Neural cell (in vitro differentiated cells): Measurements from ENCODE around the gene SSTR5. TPM values are rescaled to one million over a fixed set of nuclear protein-coding genes. Genes with fewer than 3 reads are reported as not detected.

ENCODE experiments used
- H2AFZ ChIP-seq: fragments of 200-600, 300-800 bp; sonication (generic), shearing (Covaris generic); 2 replicates; pipeline ENCODE4 v1.6.0; 2014; ENCODE audit warnings: low read depth, mild to moderate bottlenecking, antibody characterized with exemption, low read length, moderate library complexity
- H3F3A ChIP-seq: fragments of 200-600 bp; shearing (Covaris generic); 2 replicates; pipeline ENCODE4 v1.6.1; 2016; ENCODE audit warnings: mild to moderate bottlenecking, moderate library complexity, mixed read lengths, antibody characterized with exemption, low read length; ENCODE audit not compliant: insufficient read depth, poor library complexity, severe bottlenecking
- H3K27ac ChIP-seq: fragments of 200-600, 300-800 bp; sonication (generic), shearing (Covaris generic); 2 replicates; pipeline ENCODE4 v1.5.1; 2014; ENCODE audit warnings: mild to moderate bottlenecking, low read length, moderate library complexity
- H3K27me3 ChIP-seq: fragments of 300-800, 200-600 bp; sonication (generic), shearing (Covaris generic); 2 replicates; pipeline ENCODE4 v1.6.0; 2014; ENCODE audit warnings: mild to moderate bottlenecking, low read depth, low read length, moderate library complexity; ENCODE audit not compliant: insufficient read depth
- H3K36me3 ChIP-seq: fragments of 300-800, 200-600 bp; sonication (generic), shearing (Covaris generic); 2 replicates; pipeline ENCODE4 v1.5.1; 2014; ENCODE audit warnings: mild to moderate bottlenecking, antibody characterized with exemption, low read length, moderate library complexity; ENCODE audit not compliant: insufficient read depth
- H3K4me2 ChIP-seq: fragments of 300-800, 200-600 bp; sonication (generic), shearing (Covaris generic); 2 replicates; pipeline ENCODE4 v1.6.0; 2014; ENCODE audit warnings: mild to moderate bottlenecking, low read length
- H3K4me3 ChIP-seq: fragments of 300-800, 200-600 bp; sonication (generic), shearing (Covaris generic); 2 replicates; pipeline ENCODE4 v1.5.1; 2014; ENCODE audit warnings: mild to moderate bottlenecking, low read length, moderate library complexity
- H3K79me2 ChIP-seq: fragments of 200-600 bp; shearing (Covaris generic); replicated peaks from 2 replicates; pipeline ENCODE4 v1.6.0; 2014; ENCODE audit warnings: mild to moderate bottlenecking, low read length, moderate library complexity; ENCODE audit not compliant: insufficient read depth
- H3K9ac ChIP-seq: fragments of 300-800, 200-600 bp; sonication (generic), shearing (Covaris generic); 2 replicates; pipeline ENCODE4 v1.6.1; 2016; ENCODE audit warnings: mild to moderate bottlenecking, low read length, mixed read lengths
- H3K9me2 ChIP-seq: fragments of 200-600 bp; shearing (Covaris generic); 2 replicates; pipeline ENCODE4 v1.6.1; 2016; ENCODE audit warnings: mild to moderate bottlenecking, low read length, mixed read lengths; ENCODE audit not compliant: insufficient read depth
- H3K9me3 ChIP-seq: fragments of 200-600, 300-800 bp; sonication (generic), shearing (Covaris generic); 2 replicates; pipeline ENCODE4 v1.6.1; 2016; ENCODE audit warnings: mild to moderate bottlenecking, mixed run types, low read length, moderate library complexity, mixed read lengths
- H4K20me1 ChIP-seq: fragments of 200-600 bp; shearing (Covaris generic); 2 replicates; pipeline ENCODE4 v1.6.1; 2016; ENCODE audit warnings: mild to moderate bottlenecking, mixed run types; ENCODE audit not compliant: insufficient read depth
- CTCF ChIP-seq: fragments of 450-650 bp; IDR thresholded peaks from 2 replicates; pipeline ENCODE4 v1.5.1; 2014; ENCODE audit warnings: antibody characterized with exemption, mild to moderate bottlenecking, moderate library complexity; ENCODE audit not compliant: poor library complexity, severe bottlenecking
- EP300 ChIP-seq: fragments of 450-650 bp; conservative IDR thresholded peaks from 2 replicates; pipeline ENCODE4 v1.6.1; 2014; ENCODE audit warnings: antibody characterized with exemption, mild to moderate bottlenecking, moderate library complexity; ENCODE audit not compliant: poor library complexity, severe bottlenecking
- EZH2 ChIP-seq: fragments of 200-600, 300-800 bp; shearing (Covaris generic), sonication (generic); IDR thresholded peaks from 2 replicates; pipeline ENCODE4 v1.6.1; 2014; ENCODE audit warnings: antibody characterized with exemption, low read length, borderline replicate concordance, mild to moderate bottlenecking; ENCODE audit not compliant: insufficient read depth, poor library complexity, severe bottlenecking
- MXI1 ChIP-seq: fragments of 450-650 bp; conservative IDR thresholded peaks from 2 replicates; pipeline ENCODE4 v1.6.1; 2014; ENCODE audit warnings: antibody characterized with exemption, mild to moderate bottlenecking; ENCODE audit not compliant: poor library complexity, severe bottlenecking
- POLR2AphosphoS5 ChIP-seq: IDR thresholded peaks from 2 replicates; pipeline ENCODE4 v1.6.1; 2012
- RAD21 ChIP-seq: fragments of 450-650 bp; conservative IDR thresholded peaks from 2 replicates; pipeline ENCODE4 v1.6.1; 2014; ENCODE audit warnings: antibody characterized with exemption, mild to moderate bottlenecking, moderate library complexity
- REST ChIP-seq: IDR thresholded peaks from 2 replicates; pipeline ENCODE4 v1.6.1; 2012; ENCODE audit warnings: borderline replicate concordance
- SMC3 ChIP-seq: fragments of 450-650 bp; conservative IDR thresholded peaks from 2 replicates; pipeline ENCODE4 v1.6.1; 2014; ENCODE audit warnings: antibody characterized with exemption, mild to moderate bottlenecking, moderate library complexity; ENCODE audit not compliant: poor library complexity
- TAF1 ChIP-seq: IDR thresholded peaks from 2 replicates; pipeline ENCODE4 v1.6.1; 2012; ENCODE audit warnings: low read depth
- polyA plus RNA-seq: library from polyadenylated mRNA; depleted of rRNA; stranded (reverse); fragments of >200 nt; gene quantifications from 2 replicates; pipeline ENCODE4 v1.2.3, GENCODE V29; 2014

Gene SSTR5
- polyA plus RNA-seq, 1 donor from 2014 or later: not detected

- H3K9ac ChIP-seq: no peak overlapping the region
- no peaks in the 10 kb centered on the region for H3F3A ChIP-seq
- no peaks in the 10 kb centered on the region for H3K9me2 ChIP-seq
- H3K9me3 ChIP-seq: no peaks in the 10 kb centered on the region
- no peak overlapping the region for H2AFZ ChIP-seq
- H3K79me2 ChIP-seq: no peaks in the 10 kb centered on the region
- H3K27me3 ChIP-seq: peaks cover 20% of the 10 kb centered on the region
- no peaks in the 10 kb centered on the region for H4K20me1 ChIP-seq
- TF ChIP-seq POLR2AphosphoS5 (no peak), TAF1 (no peak), CTCF (no peak), EP300 (no peak)
- H3K4me3 ChIP-seq: no peak overlapping the region
- no peak overlapping the region for H3K4me2 ChIP-seq
- no peak overlapping the region for H3K27ac ChIP-seq
- H3K36me3 ChIP-seq: no peaks in the 10 kb centered on the region
Observed at GRCh38 chr16:1074379-1074649, 1.8 kb downstream of the SSTR5 start.

- H3K4me3 ChIP-seq: no peak overlapping the region
- H3K9me2 ChIP-seq: no peaks in the 10 kb centered on the region
- H2AFZ ChIP-seq: no peak overlapping the region
- no peak overlapping the region for H3K27ac ChIP-seq
- H3K79me2 ChIP-seq: no peaks in the 10 kb centered on the region
- no peak for TF ChIP-seq EP300
- no peak for TF ChIP-seq POLR2AphosphoS5
- TF ChIP-seq CTCF: no peak
- TF ChIP-seq MXI1: no peak
- no peak for TF ChIP-seq REST
- TF ChIP-seq SMC3: no peak
- TF ChIP-seq EZH2: no peak
- TF ChIP-seq RAD21: no peak
- no peak for TF ChIP-seq TAF1
- no peaks in the 10 kb centered on the region for H4K20me1 ChIP-seq
- H3K4me2 ChIP-seq: no peak overlapping the region
- H3K9ac ChIP-seq: no peak overlapping the region
- H3F3A ChIP-seq: no peaks in the 10 kb centered on the region
- H3K27me3 ChIP-seq: peaks cover 20% of the 10 kb centered on the region
- H3K36me3 ChIP-seq: no peaks in the 10 kb centered on the region
- H3K9me3 ChIP-seq: no peaks in the 10 kb centered on the region
Observed at GRCh38 chr16:1075546-1075945, 3.0 kb downstream of the SSTR5 start.
